SK-N-SH (cell line): ENCODE measurements around the gene SUPT3H. TPM values are rescaled to one million over a fixed set of nuclear protein-coding genes. Genes with fewer than 3 reads are reported as not detected.
A peak's percentile ranks its signal among the peaks of the same experiment; 100 is the strongest.

Experiments
- CTCF ChIA-PET: fragments of 300-600, 350-600 bp; formaldehyde crosslinking; extraction: SDS; loops from one replicate; lab custom pipeline; 2021; lab: Yijun Ruan, JAX
- POLR2A ChIA-PET: fragments of 350-600 bp; sonication (Branson Sonifier 250); formaldehyde crosslinking; extraction: SDS; loops from one replicate; lab custom pipeline; 2020; ENCODE audit warnings: antibody characterized with exemption, inconsistent platforms; lab: Yijun Ruan, JAX
- DNase-seq: peaks from one replicate; pipeline ENCODE4 v3.0.0; 2012
- H2AFZ ChIP-seq: fragments of 200-600 bp; sonication (generic); 2 replicates; pipeline ENCODE4 v1.8.1; 2016; ENCODE audit warnings: antibody characterized with exemption, mild to moderate bottlenecking, low read depth
- H3F3A ChIP-seq: fragments of 200-600 bp; sonication (generic); replicated peaks from 2 replicates; pipeline ENCODE3; 2016; ENCODE audit warnings: antibody characterized with exemption, mild to moderate bottlenecking; ENCODE audit not compliant: insufficient read depth
- H3K27ac ChIP-seq, 2 experiments: fragments of 200-500 bp in 1 of 2; fragments of 200-600 bp in 1 of 2; sonication (Bioruptor generic) in 1 of 2; sonication (generic), shearing (Covaris generic) in 1 of 2; 2 replicates each; pipeline versions ENCODE4 v1.5.1 to v1.6.1; 2014 to 2016; ENCODE audit warnings: low read depth in 2 of 2, inconsistent platforms in 1 of 2, low read length in 1 of 2, mild to moderate bottlenecking in 1 of 2, mixed read lengths in 1 of 2
- H3K27me3 ChIP-seq: fragments of 200-600 bp; sonication (generic), shearing (Covaris generic); 2 replicates; pipeline ENCODE4 v1.6.1; 2016; ENCODE audit warnings: mixed run types; ENCODE audit not compliant: insufficient read depth
- H3K36me3 ChIP-seq, 2 experiments: fragments of 200-500 bp in 1 of 2; fragments of 200-600 bp in 1 of 2; sonication (Bioruptor generic) in 1 of 2; sonication (generic) in 1 of 2; replicated peaks in 1 of 2; 2 replicates each; pipeline versions ENCODE3 to v1.5.1; 2014 to 2016; ENCODE audit warnings: low read length in 1 of 2, mild to moderate bottlenecking in 1 of 2; ENCODE audit not compliant: insufficient read depth in 2 of 2, control insufficient read depth in 1 of 2
- H3K4me1 ChIP-seq, 2 experiments: fragments of 200-500 bp in 1 of 2; fragments of 200-600 bp in 1 of 2; sonication (Bioruptor generic) in 1 of 2; sonication (generic), shearing (Covaris generic) in 1 of 2; 2 replicates each; pipeline versions ENCODE4 v1.5.1 to v1.6.1; 2014 to 2016; ENCODE audit warnings: low read depth in 1 of 2, low read length in 1 of 2, mixed run types in 1 of 2; ENCODE audit not compliant: insufficient read depth in 2 of 2, control insufficient read depth in 1 of 2
- H3K4me2 ChIP-seq: fragments of 200-600 bp; sonication (generic), shearing (Covaris generic); 2 replicates; pipeline ENCODE4 v1.6.1; 2017; ENCODE audit warnings: mixed run types
- H3K4me3 ChIP-seq, 2 experiments: fragments of 200-500 bp in 1 of 2; fragments of 200-600 bp in 1 of 2; sonication (Bioruptor generic) in 1 of 2; sonication (generic), shearing (Covaris generic) in 1 of 2; 2 replicates each; pipeline versions ENCODE4 v1.5.1 to v1.8.1; 2014 to 2016; ENCODE audit warnings: low read depth in 2 of 2, inconsistent platforms in 1 of 2, low read length in 1 of 2, mild to moderate bottlenecking in 1 of 2, mixed read lengths in 1 of 2, moderate library complexity in 1 of 2
- H3K79me2 ChIP-seq: fragments of 200-600 bp; sonication (generic); 2 replicates; pipeline ENCODE4 v1.8.1; 2017; ENCODE audit warnings: mild to moderate bottlenecking; ENCODE audit not compliant: insufficient read depth
- H3K9ac ChIP-seq: fragments of 200-600 bp; sonication (generic); 2 replicates; pipeline ENCODE4 v1.6.1; 2017; ENCODE audit warnings: mixed run types
- H3K9me2 ChIP-seq: fragments of 200-600 bp; sonication (generic); 2 replicates; pipeline ENCODE4 v1.6.1; 2017; ENCODE audit warnings: mixed run types
- H3K9me3 ChIP-seq: fragments of 200-600 bp; sonication (generic); 2 replicates; pipeline ENCODE4 v1.6.1; 2017; ENCODE audit warnings: mixed run types, mild to moderate bottlenecking, moderate library complexity
- H4K20me1 ChIP-seq: fragments of 200-600 bp; sonication (generic); 2 replicates; pipeline ENCODE4 v1.6.1; 2017; ENCODE audit warnings: mild to moderate bottlenecking, mixed run types; ENCODE audit not compliant: insufficient read depth
- CHD2 ChIP-seq: fragments of 150-350 bp; IDR thresholded peaks from 2 replicates; pipeline ENCODE4 v1.6.1; 2018; ENCODE audit warnings: low read length; ENCODE audit not compliant: partially characterized antibody
- FOXM1 ChIP-seq: IDR thresholded peaks from 2 replicates; pipeline ENCODE4 v1.4.0; 2012; ENCODE audit warnings: low read depth, mild to moderate bottlenecking
- GABPA ChIP-seq: IDR thresholded peaks from 2 replicates; pipeline ENCODE4 v1.4.0; 2012; ENCODE audit warnings: low read depth, mild to moderate bottlenecking
- GATA2 ChIP-seq: sonication (generic); formaldehyde crosslinking; IDR thresholded peaks from 2 replicates; pipeline ENCODE4 v1.5.0; 2020; ENCODE audit warnings: mild to moderate bottlenecking, missing genetic modification reagents
- JUND ChIP-seq: IDR thresholded peaks from 2 replicates; pipeline ENCODE4 v1.4.0; 2012
- MEF2A ChIP-seq: IDR thresholded peaks from 2 replicates; pipeline ENCODE4 v1.4.0; 2012; ENCODE audit warnings: low read depth, borderline replicate concordance
- NFIC ChIP-seq: IDR thresholded peaks from 2 replicates; pipeline ENCODE4 v1.4.0; 2012; ENCODE audit warnings: borderline replicate concordance
- RAD21 ChIP-seq: IDR thresholded peaks from 2 replicates; pipeline ENCODE4 v1.6.1; 2012; ENCODE audit warnings: mild to moderate bottlenecking, low read length
- RCOR1 ChIP-seq: fragments of 150-350 bp; IDR thresholded peaks from 2 replicates; pipeline ENCODE4 v1.6.1; 2017; ENCODE audit warnings: antibody characterized with exemption, low read length
- RFX5 ChIP-seq: IDR thresholded peaks from 2 replicates; pipeline ENCODE4 v1.6.1; 2012; ENCODE audit warnings: mild to moderate bottlenecking, improper control_type of control experiment, low read length
- SIN3A ChIP-seq: IDR thresholded peaks from 2 replicates; pipeline ENCODE4 v1.6.1; 2012; ENCODE audit warnings: low read depth, mild to moderate bottlenecking, low read length, moderate library complexity, borderline replicate concordance
- TCF12 ChIP-seq: IDR thresholded peaks from 2 replicates; pipeline ENCODE4 v1.4.0; 2012
- polyA plus RNA-seq, 3 experiments: library from polyadenylated mRNA; depleted of rRNA; stranded (reverse); fragments of >200 nt; gene quantifications; 2 replicates each; pipeline ENCODE4 v1.2.3, GENCODE V29; 2012
- TF ChIP-seq, protein P1 (sequence below): IDR thresholded peaks from 2 replicates; pipeline ENCODE4; 2012
- TF ChIP-seq, protein P2 (sequence below): IDR thresholded peaks from 2 replicates; pipeline ENCODE4 v1.6.1; 2012; ENCODE audit warnings: mild to moderate bottlenecking, low read depth, low read length, moderate library complexity
- TF ChIP-seq, protein P3 (sequence below): IDR thresholded peaks from 2 replicates; pipeline ENCODE4 v1.4.0; 2012; ENCODE audit warnings: low read depth, borderline replicate concordance

SUPT3H gene
- polyA plus RNA-seq, 1 of the 3 experiments (the other 2 are of a cell fraction), result 10.9 TPM

- TF ChIP-seq, protein P1, sequence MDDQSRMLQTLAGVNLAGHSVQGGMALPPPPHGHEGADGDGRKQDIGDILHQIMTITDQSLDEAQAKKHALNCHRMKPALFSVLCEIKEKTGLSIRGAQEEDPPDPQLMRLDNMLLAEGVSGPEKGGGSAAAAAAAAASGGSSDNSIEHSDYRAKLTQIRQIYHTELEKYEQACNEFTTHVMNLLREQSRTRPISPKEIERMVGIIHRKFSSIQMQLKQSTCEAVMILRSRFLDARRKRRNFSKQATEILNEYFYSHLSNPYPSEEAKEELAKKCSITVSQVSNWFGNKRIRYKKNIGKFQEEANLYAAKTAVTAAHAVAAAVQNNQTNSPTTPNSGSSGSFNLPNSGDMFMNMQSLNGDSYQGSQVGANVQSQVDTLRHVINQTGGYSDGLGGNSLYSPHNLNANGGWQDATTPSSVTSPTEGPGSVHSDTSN, result no peak
- no peak for TF ChIP-seq RAD21
Observed at GRCh38 chr6:45344900-45345299, 32.8 kb downstream of the SUPT3H start (continued).

GRCh38 chr6:45328523-45328922 is 49.2 kb downstream of the SUPT3H start:
- Histone ChIP-seq H3K4me3 (peak overlapping the region; percentile 18 to 30; a peak in 2 of 4 replicates), H3K4me2 (peak overlapping the region; percentile 58; the same call in 1 of the 2 replicates), H3F3A (peaks cover 8% of the 10 kb centered on the region), H3K36me3 (peaks cover 0 to 2% of the 10 kb centered on the region in 2 experiments), H3K9ac (no peak overlapping the region)
- CTCF ChIA-PET, result interaction anchor here (0.8 kb wide), 1 partner anchor 17 kb away, joined by 3 read pairs; no protein-coding TSS in a partner anchor
- TF ChIP-seq MEF2A (no peak), FOXM1 (no peak), JUND (no peak), TCF12 (no peak), CHD2 (no peak), NFIC (no peak), RCOR1 (no peak), RFX5 (no peak), SIN3A (no peak), GATA2 (CRISPR knock-in tag) (no peak), GABPA (no peak)
- TF ChIP-seq, protein P2, sequence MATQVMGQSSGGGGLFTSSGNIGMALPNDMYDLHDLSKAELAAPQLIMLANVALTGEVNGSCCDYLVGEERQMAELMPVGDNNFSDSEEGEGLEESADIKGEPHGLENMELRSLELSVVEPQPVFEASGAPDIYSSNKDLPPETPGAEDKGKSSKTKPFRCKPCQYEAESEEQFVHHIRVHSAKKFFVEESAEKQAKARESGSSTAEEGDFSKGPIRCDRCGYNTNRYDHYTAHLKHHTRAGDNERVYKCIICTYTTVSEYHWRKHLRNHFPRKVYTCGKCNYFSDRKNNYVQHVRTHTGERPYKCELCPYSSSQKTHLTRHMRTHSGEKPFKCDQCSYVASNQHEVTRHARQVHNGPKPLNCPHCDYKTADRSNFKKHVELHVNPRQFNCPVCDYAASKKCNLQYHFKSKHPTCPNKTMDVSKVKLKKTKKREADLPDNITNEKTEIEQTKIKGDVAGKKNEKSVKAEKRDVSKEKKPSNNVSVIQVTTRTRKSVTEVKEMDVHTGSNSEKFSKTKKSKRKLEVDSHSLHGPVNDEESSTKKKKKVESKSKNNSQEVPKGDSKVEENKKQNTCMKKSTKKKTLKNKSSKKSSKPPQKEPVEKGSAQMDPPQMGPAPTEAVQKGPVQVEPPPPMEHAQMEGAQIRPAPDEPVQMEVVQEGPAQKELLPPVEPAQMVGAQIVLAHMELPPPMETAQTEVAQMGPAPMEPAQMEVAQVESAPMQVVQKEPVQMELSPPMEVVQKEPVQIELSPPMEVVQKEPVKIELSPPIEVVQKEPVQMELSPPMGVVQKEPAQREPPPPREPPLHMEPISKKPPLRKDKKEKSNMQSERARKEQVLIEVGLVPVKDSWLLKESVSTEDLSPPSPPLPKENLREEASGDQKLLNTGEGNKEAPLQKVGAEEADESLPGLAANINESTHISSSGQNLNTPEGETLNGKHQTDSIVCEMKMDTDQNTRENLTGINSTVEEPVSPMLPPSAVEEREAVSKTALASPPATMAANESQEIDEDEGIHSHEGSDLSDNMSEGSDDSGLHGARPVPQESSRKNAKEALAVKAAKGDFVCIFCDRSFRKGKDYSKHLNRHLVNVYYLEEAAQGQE, result no peak
- TF ChIP-seq, protein P3, sequence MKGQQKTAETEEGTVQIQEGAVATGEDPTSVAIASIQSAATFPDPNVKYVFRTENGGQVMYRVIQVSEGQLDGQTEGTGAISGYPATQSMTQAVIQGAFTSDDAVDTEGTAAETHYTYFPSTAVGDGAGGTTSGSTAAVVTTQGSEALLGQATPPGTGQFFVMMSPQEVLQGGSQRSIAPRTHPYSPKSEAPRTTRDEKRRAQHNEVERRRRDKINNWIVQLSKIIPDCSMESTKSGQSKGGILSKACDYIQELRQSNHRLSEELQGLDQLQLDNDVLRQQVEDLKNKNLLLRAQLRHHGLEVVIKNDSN, result no peak
- TF ChIP-seq, all 33 proteins: peak for 0
- H4K20me1 ChIP-seq, result no peaks in the 10 kb centered on the region
- H3K4me1 ChIP-seq, result peaks cover 0 to 12% of the 10 kb centered on the region in 2 experiments; a peak in 2 of 4 replicates
- POLR2A ChIA-PET, result no interaction called here
- H3K9me2 ChIP-seq, result no peaks in the 10 kb centered on the region
- peak overlapping the region; percentile 62 for H2AFZ ChIP-seq
- no peaks in the 10 kb centered on the region for H3K27me3 ChIP-seq
- H3K27ac ChIP-seq, result peak overlapping the region; percentile 63 to 67; a peak in 3 of 4 replicates
- no peaks in the 10 kb centered on the region for H3K9me3 ChIP-seq
- H3K79me2 ChIP-seq, result no peaks in the 10 kb centered on the region
- DNase-seq, result no peak
